ENCODE results near the gene CKB.

The CKB gene

DNA sequence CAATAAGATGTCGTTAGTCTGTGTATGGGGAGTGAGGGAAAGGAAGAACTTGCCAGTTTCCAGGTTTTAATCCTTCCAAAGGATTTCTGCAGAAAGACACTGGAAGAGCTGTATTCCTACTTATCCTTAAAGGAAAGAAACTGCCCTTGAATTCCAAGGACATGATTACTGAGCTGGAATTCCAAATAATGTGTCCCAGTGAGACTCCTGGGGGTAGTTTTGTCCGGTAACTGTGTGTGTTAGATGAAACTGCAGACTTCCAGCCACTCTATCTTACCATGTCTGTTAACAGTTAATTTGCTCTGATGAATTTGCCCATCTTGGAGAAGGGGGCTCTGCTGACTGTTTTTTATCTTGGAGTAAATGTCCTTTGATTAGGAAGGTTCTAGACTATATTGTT lies 33.0 kb downstream of the CKB start:
- no peak for TF ChIP-seq POLR2AphosphoS5 (IDR thresholded peaks at IDR 0.05; ENCODE audit: low read depth)
- Histone ChIP-seq H3K27ac (replicated peaks) (no peak overlapping the region), H3K27me3 (ENCODE audit: insufficient read depth, poor library complexity, severe bottlenecking) (no peaks in the 10 kb centered on the region), H3K4me3 (replicated peaks; ENCODE audit: insufficient read depth, low read length) (no peak overlapping the region)
- no peak for DNase-seq (ENCODE audit: low read depth in 1 of 2, low spot score in 1 of 2)

DNA sequence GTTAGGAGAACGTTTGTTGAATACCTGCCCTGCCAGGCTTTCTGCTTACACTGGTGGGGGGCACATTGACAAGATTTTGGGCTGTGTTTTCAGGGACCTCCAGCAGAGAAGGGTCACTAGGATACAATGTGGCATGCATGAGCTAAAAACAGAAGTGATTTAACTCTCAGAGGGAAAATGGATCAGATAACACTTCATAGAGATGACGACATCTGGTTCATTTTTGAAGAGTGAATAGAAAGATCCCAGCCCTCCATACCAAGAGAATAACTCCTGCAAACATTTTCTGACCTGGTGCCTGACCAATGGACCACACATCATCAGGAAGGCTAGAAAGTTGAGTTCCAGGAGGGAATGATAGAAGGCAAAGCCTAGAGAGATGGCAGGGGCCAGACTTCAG lies 33.7 kb downstream of the CKB start:
- TF ChIP-seq POLR2AphosphoS5 (IDR thresholded peaks at IDR 0.05; ENCODE audit: low read depth) (no peak), GABPA (IDR thresholded peaks at IDR 0.05; ENCODE audit: low read depth) (no peak), SPI1 (IDR thresholded peaks at IDR 0.05; ENCODE audit: borderline replicate concordance, low read depth) (no peak)
- TF ChIP-seq, protein P1, sequence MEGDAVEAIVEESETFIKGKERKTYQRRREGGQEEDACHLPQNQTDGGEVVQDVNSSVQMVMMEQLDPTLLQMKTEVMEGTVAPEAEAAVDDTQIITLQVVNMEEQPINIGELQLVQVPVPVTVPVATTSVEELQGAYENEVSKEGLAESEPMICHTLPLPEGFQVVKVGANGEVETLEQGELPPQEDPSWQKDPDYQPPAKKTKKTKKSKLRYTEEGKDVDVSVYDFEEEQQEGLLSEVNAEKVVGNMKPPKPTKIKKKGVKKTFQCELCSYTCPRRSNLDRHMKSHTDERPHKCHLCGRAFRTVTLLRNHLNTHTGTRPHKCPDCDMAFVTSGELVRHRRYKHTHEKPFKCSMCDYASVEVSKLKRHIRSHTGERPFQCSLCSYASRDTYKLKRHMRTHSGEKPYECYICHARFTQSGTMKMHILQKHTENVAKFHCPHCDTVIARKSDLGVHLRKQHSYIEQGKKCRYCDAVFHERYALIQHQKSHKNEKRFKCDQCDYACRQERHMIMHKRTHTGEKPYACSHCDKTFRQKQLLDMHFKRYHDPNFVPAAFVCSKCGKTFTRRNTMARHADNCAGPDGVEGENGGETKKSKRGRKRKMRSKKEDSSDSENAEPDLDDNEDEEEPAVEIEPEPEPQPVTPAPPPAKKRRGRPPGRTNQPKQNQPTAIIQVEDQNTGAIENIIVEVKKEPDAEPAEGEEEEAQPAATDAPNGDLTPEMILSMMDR (IDR thresholded peaks at IDR 0.05; ENCODE audit: insufficient read depth, low read length) = no peak
- TF ChIP-seq, protein P2, sequence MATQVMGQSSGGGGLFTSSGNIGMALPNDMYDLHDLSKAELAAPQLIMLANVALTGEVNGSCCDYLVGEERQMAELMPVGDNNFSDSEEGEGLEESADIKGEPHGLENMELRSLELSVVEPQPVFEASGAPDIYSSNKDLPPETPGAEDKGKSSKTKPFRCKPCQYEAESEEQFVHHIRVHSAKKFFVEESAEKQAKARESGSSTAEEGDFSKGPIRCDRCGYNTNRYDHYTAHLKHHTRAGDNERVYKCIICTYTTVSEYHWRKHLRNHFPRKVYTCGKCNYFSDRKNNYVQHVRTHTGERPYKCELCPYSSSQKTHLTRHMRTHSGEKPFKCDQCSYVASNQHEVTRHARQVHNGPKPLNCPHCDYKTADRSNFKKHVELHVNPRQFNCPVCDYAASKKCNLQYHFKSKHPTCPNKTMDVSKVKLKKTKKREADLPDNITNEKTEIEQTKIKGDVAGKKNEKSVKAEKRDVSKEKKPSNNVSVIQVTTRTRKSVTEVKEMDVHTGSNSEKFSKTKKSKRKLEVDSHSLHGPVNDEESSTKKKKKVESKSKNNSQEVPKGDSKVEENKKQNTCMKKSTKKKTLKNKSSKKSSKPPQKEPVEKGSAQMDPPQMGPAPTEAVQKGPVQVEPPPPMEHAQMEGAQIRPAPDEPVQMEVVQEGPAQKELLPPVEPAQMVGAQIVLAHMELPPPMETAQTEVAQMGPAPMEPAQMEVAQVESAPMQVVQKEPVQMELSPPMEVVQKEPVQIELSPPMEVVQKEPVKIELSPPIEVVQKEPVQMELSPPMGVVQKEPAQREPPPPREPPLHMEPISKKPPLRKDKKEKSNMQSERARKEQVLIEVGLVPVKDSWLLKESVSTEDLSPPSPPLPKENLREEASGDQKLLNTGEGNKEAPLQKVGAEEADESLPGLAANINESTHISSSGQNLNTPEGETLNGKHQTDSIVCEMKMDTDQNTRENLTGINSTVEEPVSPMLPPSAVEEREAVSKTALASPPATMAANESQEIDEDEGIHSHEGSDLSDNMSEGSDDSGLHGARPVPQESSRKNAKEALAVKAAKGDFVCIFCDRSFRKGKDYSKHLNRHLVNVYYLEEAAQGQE (IDR thresholded peaks at IDR 0.05; ENCODE audit: insufficient replicate concordance, low read depth) = no peak
- no peak overlapping the region for H3K4me3 ChIP-seq (replicated peaks; ENCODE audit: insufficient read depth, low read length)
- no peak for DNase-seq (ENCODE audit: low read depth in 1 of 2, low spot score in 1 of 2)
- no peaks in the 10 kb centered on the region for H3K27me3 ChIP-seq (ENCODE audit: insufficient read depth, poor library complexity, severe bottlenecking)
- no peak overlapping the region for H3K27ac ChIP-seq (replicated peaks)

DNA sequence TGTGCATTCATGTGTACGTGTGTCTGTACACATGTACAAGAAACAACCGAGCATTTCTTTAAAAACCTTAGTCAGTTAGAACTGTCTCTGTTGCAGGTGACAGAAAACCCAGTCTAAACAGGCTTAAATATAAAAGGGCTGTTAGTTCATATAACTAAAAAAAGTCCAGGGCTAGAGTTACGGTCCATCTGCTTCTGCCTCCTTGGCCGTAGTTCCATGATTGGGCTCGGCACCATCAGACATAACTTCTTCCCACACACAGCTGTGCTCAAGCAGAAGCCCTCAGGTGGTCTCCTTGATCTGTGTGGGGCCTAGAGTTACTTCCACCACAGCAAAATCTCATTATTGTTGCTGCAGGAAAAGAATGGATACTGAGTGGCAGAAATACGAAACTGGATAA lies 34.6 kb downstream of the CKB start:
- TF ChIP-seq POLR2AphosphoS5 (IDR thresholded peaks at IDR 0.05; ENCODE audit: low read depth) (no peak), SPI1 (IDR thresholded peaks at IDR 0.05; ENCODE audit: borderline replicate concordance, low read depth) (no peak), GABPA (IDR thresholded peaks at IDR 0.05; ENCODE audit: low read depth) (no peak)
- TF ChIP-seq, protein P1 (IDR thresholded peaks at IDR 0.05; ENCODE audit: insufficient read depth, low read length) = no peak
- TF ChIP-seq, protein P2 (IDR thresholded peaks at IDR 0.05; ENCODE audit: insufficient replicate concordance, low read depth) = no peak
- DNase-seq (ENCODE audit: low read depth in 1 of 2, low spot score in 1 of 2) = no peak
- H3K27ac ChIP-seq (replicated peaks) = no peak overlapping the region
- H3K4me3 ChIP-seq (replicated peaks; ENCODE audit: insufficient read depth, low read length) = no peak overlapping the region
- no peaks in the 10 kb centered on the region for H3K27me3 ChIP-seq (ENCODE audit: insufficient read depth, poor library complexity, severe bottlenecking)

DNA sequence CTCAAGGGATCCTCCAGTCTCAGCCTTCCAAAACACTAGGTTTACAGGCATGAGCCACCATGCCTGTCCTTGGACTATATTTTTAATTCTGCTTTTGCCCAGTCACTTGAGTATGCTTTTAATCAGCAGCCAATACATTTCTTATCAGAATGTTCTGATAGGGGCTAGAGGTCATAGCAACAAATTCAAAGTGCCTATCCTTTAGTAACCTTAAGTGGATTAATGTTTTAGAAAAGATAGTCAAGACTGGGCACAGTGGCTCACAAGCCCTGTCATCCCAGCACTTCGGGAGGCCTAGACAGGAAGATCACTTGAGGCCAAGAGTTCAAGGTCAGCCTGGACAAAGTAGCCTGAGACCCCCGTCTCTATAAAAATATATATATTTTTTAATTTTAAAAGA lies 37.1 kb downstream of the CKB start:
- no peak overlapping the region for H3K4me3 ChIP-seq (replicated peaks; ENCODE audit: insufficient read depth, low read length)
- H3K27me3 ChIP-seq (ENCODE audit: insufficient read depth, poor library complexity, severe bottlenecking) = no peaks in the 10 kb centered on the region
- no peak for DNase-seq (ENCODE audit: low read depth in 1 of 2, low spot score in 1 of 2)
- H3K27ac ChIP-seq (replicated peaks) = no peak overlapping the region
- no peak for TF ChIP-seq POLR2AphosphoS5 (IDR thresholded peaks at IDR 0.05; ENCODE audit: low read depth)
- no peak for TF ChIP-seq GABPA (IDR thresholded peaks at IDR 0.05; ENCODE audit: low read depth)
- TF ChIP-seq, protein P2 (IDR thresholded peaks at IDR 0.05; ENCODE audit: insufficient replicate concordance, low read depth) = no peak
- TF ChIP-seq, protein P1 (IDR thresholded peaks at IDR 0.05; ENCODE audit: insufficient read depth, low read length) = no peak
- no peak for TF ChIP-seq SPI1 (IDR thresholded peaks at IDR 0.05; ENCODE audit: borderline replicate concordance, low read depth)
